CD4-positive, alpha-beta T cell treated with Interleukin-12 subunit alpha and Interleukin-12 subunit beta, for 1 hour (primary cell): ENCODE data around the gene CD99L2.
"Not testable (repeated sequence)": the region's sequence is repeated elsewhere in the genome, so short reads cannot be mapped to it uniquely, and the experiment has no call there.

Experiments used
- DNase-seq: peaks from one replicate; pipeline ENCODE4 v3.0.0-alpha.2; 2020

The CD99L2 gene

GRCh38 chrX:150893936-150894335 is 4.5 kb downstream of the CD99L2 start:
- DNase-seq, result no peak

DNA sequence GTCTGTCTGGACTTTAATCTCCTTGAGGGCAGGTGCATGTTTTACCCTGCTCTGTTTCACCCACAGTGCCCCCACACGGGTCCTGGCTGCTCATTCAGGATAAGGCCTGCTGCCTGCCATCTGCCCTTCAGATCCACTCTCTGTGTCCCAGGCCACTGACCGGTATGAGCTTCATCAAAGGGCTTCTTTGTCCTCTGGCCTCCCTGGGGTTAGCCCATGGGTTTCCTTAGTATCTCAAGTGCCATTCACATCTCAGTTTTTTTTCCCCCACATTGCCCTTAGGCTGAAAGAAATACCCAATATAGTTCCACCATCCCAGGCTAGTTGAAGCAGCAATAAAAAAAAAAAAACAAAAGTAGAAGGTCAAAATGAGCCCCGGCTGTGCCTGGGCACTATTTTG is 9.3 kb downstream of the CD99L2 start:
- no peak for DNase-seq

DNA sequence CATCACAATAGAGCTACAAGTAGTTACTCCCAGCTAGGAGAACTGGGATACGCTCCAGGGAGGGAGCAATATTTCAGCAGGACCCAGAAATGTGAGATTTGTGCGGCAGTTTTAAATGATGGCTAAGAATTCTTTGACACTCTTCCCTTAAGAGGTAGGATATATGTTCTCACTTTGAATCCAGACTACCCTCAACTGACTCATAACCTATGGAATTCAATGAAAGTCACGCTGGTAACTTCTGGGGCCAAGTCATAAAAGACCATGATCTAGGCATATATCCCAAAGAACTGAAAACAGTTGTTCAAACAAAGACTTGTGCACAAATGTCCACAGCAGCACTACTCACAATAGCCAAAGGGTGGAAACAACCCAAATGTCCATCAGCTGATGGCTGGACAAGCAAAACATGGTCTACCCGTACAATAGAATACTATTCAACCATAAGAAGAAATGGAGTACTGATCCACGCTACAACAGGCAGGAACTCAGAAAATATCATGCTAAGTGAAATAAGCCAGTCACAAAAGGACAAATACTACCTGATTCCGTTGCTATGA is 10.5 kb downstream of the CD99L2 start:
- DNase-seq, result no peak

DNA sequence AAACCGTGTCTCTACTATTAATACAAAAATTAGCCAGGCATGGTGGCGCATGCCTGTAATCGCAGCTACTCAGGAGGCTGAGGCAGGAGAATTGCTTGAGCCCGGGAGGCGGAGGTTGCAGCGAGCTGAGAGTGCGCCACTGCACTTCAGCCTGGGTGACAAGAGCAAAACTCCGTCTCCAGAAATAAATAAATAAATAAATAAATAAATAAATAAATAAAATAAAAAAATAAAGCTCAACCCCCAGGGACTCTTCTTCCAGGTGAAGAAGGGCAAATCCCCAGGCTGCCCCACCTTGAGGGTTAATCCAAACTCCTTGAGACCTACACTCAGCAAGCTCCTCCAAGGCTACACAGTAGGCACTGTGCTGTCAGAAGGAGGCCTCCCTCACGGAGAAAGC is 11.2 kb downstream of the CD99L2 start:
- not testable (repeated sequence) for DNase-seq

- DNase-seq, result no peak
These were observed 12.1 kb downstream of the CD99L2 start for GRCh38 chrX:150886381-150886780.

GRCh38 chrX:150880808-150881165 is 17.7 kb downstream of the CD99L2 start:
- DNase-seq, result no peak

- DNase-seq, result no peak
These were observed 18.3 kb downstream of the CD99L2 start for GRCh38 chrX:150879855-150880807.

DNA sequence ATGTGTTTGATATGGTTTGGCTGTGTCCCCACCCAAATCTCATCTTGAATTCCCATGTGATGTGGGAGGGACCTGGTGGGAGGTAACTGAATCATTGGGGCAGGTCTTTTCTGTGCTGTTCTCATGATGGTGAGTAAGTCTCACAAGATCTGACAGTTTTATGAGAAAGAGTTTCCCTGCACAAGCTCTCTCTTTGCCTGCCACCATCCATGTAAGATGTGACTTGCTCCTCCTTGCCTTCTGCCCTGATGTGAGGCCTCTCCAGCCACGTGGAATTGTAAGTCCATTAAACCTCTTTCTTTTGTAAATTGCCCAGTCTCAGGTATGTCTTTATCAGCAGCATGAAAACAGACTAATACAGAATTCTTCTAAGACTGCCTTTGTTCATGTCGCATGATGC is 22.8 kb downstream of the CD99L2 start:
- DNase-seq, result not testable (repeated sequence)

DNA sequence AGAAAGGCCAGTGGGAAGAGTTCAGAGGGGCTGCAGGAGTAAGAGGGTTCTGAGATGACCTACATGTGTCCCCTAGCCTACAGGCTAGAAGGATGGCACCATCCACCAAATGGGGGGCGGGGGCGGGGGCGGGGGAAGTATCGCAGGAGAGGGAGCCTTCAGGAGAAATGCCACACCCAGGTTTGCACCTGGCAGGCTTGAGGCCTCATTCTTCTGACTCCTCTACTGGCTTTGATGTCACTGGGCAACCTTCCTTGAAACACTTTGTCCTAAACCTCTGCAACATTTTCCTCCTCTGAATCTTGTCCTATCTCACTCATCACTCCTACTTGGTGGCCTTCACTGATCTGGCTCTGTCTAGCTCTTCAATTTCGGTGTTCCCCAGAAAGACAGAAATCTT is 24.0 kb downstream of the CD99L2 start:
- no peak for DNase-seq

DNA sequence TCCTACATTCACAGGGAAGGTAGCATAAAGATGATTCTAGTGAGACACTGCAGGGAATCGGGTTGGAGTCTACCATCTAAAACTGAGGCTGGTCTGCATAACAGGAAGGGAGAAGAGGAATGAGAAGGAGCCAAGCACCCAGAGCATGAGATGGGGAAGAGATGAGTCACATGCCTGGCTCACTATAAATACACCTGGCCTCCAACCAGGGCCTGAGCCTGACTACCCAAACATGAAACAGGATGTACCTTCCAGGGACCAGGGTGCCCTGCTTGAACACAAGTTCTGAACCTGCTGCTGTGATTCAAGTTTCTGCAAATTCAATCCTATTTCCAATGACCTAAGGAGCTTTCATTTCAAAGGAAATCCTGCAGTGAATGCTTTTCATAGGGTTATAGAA is 24.9 kb downstream of the CD99L2 start:
- no peak for DNase-seq

DNA sequence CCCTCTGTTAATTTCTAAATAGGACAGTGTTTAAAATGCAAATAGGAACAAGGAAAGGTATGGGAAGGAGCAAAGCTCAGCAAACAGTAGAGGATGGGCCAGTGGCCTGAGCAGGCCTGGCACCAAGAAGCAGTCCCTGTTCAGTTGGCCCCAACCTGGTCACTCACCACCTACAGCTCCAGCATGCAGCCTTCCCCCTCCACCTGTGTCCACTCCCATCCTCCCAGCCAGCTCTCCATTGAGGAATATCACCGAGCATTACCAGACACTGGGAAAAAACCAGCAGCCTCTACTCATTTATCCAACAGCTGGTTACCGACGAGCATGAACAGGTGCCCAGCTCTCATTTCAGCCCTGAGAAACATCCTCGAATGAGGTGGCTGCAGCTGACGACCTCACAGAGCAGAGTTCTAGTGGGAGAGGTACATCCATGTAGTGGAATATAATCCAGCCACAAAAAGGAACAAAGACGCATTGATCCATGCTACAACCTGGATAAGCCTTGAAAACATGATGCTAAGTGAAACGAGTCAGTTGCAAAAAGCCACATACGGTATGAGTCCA is 25.6 kb downstream of the CD99L2 start:
- no peak for DNase-seq

- DNase-seq, result no peak
These were observed 27.1 kb downstream of the CD99L2 start for GRCh38 chrX:150871341-150871811.

GRCh38 chrX:150870487-150871340 is 27.8 kb downstream of the CD99L2 start:
- DNase-seq, result no peak

GRCh38 chrX:150870029-150870428 is 28.4 kb downstream of the CD99L2 start:
- no peak for DNase-seq

DNA sequence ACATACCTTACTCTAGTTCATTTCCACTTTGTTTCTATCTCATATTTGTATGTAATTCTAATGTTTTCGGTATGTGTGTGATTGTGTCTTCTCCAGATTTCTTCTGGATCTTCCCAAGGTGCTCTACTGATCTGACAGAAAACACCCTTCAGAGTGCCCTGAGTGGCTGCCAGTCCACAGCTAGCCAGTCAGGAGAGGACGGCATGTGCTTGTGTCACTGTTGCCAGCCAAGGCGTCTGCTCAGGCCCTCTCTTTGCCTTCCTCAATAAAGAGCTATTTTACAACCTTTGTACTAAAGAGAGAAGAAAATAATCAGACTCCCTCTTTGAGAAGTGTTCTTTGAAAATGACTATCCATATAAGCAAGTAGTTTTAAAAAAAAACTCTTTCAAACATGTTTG is 29.0 kb downstream of the CD99L2 start:
- DNase-seq, result no peak

- no peak for DNase-seq
These were observed 29.8 kb downstream of the CD99L2 start for GRCh38 chrX:150868625-150869024.

DNA sequence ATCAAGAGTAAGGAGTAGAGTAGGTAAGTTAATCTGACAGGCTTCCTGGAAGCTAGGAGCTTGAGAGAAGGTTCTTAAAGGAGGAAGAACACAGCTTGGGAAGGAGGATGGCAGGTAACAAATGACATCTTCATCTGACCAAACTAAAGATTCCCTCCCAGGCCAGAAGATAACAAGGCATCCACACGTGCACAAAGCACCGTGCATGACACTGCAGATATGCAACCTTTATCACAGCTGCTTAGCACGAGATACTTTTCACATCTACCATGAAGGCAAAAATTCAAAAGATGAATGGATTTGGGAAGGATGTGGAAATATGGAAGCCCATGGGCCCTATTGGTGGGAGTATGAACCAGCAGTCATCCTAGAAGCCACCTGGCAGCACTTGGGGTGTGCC is 34.3 kb downstream of the CD99L2 start:
- DNase-seq, result no peak

DNA sequence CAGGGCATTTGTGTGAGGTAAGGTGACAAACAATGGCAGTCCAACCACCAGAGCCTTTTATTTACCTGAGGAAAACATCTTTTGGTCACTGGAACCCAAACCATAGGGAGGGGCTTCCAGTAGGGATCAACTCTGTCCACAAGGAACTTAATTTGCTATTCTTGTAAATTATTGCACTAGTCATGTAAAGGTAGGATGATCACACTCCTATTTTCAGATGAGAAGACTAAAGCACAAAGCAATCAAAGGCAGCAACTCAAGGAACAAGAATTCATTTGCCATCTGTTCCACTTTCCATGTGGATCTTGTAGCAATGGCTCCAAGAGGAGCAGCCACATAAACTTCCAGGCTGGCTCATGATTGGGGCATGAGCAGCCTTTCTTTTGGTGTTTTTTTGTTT is 35.3 kb downstream of the CD99L2 start:
- no peak for DNase-seq

DNA sequence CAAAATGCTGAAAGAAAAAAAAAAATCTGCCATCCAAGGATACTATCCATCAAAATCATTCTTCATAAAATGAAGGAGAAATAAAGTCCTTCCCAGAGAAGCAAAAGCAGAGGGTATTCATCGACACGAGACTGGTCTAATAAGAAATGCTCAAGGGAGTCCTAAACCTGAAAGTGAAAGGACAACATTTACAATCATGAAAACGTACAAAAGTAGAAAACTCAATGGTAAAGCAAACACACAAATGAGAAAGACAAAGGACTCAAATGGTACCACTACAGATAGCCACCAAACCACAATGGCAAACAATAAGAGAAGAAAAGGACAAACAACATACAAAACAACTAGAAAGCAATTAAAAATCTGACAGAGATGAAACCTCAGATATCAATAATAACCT is 41.0 kb downstream of the CD99L2 start:
- no peak for DNase-seq

DNA sequence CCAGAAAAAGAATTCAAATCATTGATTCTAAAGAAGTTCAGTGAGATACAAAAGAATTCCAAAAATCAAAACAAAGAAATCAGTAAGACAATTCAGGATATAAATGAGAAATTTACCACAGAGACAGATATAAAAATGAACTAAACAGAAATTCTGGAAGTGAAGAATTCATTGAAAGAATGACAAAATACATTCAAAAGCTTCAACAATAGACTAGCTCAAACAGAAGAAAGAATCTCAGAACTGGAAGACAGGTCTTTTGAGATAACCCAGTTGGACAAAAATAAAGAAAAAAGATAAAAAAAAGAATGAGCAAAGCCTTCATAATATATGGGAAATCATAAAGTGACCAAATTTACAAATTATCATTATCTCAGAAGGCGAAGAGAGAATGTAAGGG is 41.7 kb downstream of the CD99L2 start:
- DNase-seq, result no peak

GRCh38 chrX:150856101-150856500 is 42.4 kb downstream of the CD99L2 start:
- no peak for DNase-seq

DNA sequence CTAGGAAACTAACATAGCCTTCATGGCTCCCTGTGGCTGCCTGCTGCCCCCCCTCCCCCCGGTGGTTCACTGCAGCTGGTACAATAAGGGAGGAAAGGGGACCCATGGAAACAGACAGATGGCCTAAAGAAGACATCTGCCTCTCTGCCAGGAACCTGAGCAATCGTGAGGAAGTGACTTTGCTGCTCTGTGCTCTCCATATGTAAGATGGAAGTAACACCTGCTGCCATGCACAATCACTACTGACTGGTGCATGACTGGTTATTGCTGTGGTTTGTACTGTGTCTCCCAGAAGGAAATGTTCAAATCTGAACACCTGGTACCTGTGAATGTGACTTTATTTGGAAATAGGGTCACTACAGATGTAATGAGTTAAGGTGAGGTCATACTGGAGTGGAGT is 43.6 kb downstream of the CD99L2 start:
- DNase-seq, result no peak
